H1 (cell line): ENCODE data around the gene GOLGB1. TPM values are rescaled to one million over a fixed set of nuclear protein-coding genes. Genes with fewer than 3 reads are reported as not detected.

Source experiments
- CTCF ChIA-PET: fragments of 300-600 bp; sonication (Branson Sonifier 250); formaldehyde crosslinking; loops from one replicate; lab custom pipeline; 2021; ENCODE audit not compliant: partially characterized antibody; lab: Charles Lee
- POLR2A ChIA-PET: fragments of 300-600 bp; sonication (Branson Sonifier 250); formaldehyde crosslinking; loops from one replicate; lab custom pipeline; 2021; ENCODE audit warnings: inconsistent platforms; ENCODE audit not compliant: partially characterized antibody; lab: Charles Lee
- DNase-seq, 2 experiments: peaks; one replicate each; pipeline versions ENCODE4 v3.0.0 to v3.0.0-alpha.2; 2010 to 2022; ENCODE audit warnings: low spot score in 2 of 2, low read depth in 1 of 2, mixed read lengths in 1 of 2
- FAIRE-seq: peaks from 2 replicates; lab custom pipeline; 2011; peaks lifted over from hg19 to GRCh38; lab: Jason Lieb, UNC
- H2AFZ ChIP-seq: 2 replicates; pipeline ENCODE4 v1.8.1; 2012; ENCODE audit warnings: low read length, inconsistent platforms
- H2AK5ac ChIP-seq: 2 replicates; pipeline ENCODE4 v1.6.1; 2013; ENCODE audit warnings: low read depth, low read length
- H2BK120ac ChIP-seq: replicated peaks from 2 replicates; pipeline ENCODE3; 2013; ENCODE audit warnings: low read depth, low read length, inconsistent platforms
- H2BK12ac ChIP-seq: 2 replicates; pipeline ENCODE4 v1.6.1; 2013; ENCODE audit warnings: low read depth, low read length
- H2BK15ac ChIP-seq: 2 replicates; pipeline ENCODE4 v1.6.1; 2013; ENCODE audit warnings: low read length
- H2BK20ac ChIP-seq: 2 replicates; pipeline ENCODE4 v1.6.1; 2013; ENCODE audit warnings: low read length
- H2BK5ac ChIP-seq: 2 replicates; pipeline ENCODE4 v1.6.1; 2013; ENCODE audit warnings: low read depth, low read length
- H3K14ac ChIP-seq: 2 replicates; pipeline ENCODE4 v1.6.1; 2013; ENCODE audit warnings: inconsistent platforms; ENCODE audit not compliant: insufficient read length
- H3K18ac ChIP-seq: 2 replicates; pipeline ENCODE4 v1.6.1; 2013; ENCODE audit warnings: low read length; ENCODE audit errors: extremely low read depth
- H3K23ac ChIP-seq: 2 replicates; pipeline ENCODE4 v1.6.1; 2013; ENCODE audit warnings: inconsistent platforms; ENCODE audit not compliant: insufficient read length
- H3K23me2 ChIP-seq: 2 replicates; pipeline ENCODE4 v1.6.1; 2013; ENCODE audit warnings: low read depth, low read length
- H3K27ac ChIP-seq: 2 replicates; pipeline ENCODE4 v1.6.1; 2011; ENCODE audit warnings: low read depth, low read length, inconsistent platforms
- H3K27me3 ChIP-seq, 4 experiments: replicated peaks in 1 of 4; 1 replicate in 1 of 4; 2 replicates in 3 of 4; pipeline versions ENCODE4 v1.6.1 to v1.8.1; 2011 to 2013; ENCODE audit warnings: low read length in 3 of 4, mild to moderate bottlenecking in 3 of 4, inconsistent platforms in 2 of 4, mixed read lengths in 2 of 4, moderate library complexity in 1 of 4; ENCODE audit not compliant: control insufficient read depth in 3 of 4, insufficient read depth in 3 of 4; ENCODE audit errors: extremely low read depth in 1 of 4
- H3K36me3 ChIP-seq, 4 experiments: 2 replicates each; pipeline versions ENCODE4 v1.6.1 to v1.8.1; 2011 to 2013; ENCODE audit warnings: mild to moderate bottlenecking in 4 of 4, low read length in 3 of 4, moderate library complexity in 2 of 4, control low read depth in 1 of 4, inconsistent platforms in 1 of 4; ENCODE audit not compliant: insufficient read depth in 4 of 4, control insufficient read depth in 2 of 4
- H3K4ac ChIP-seq: replicated peaks from 2 replicates; pipeline ENCODE3; 2013; ENCODE audit warnings: low read length, low read depth, mixed read lengths, inconsistent platforms; ENCODE audit not compliant: insufficient read length
- H3K4me1 ChIP-seq, 4 experiments: replicated peaks in 1 of 4; 1 replicate in 1 of 4; 2 replicates in 3 of 4; pipeline versions ENCODE4 v1.6.1 to v1.8.1; 2011 to 2013; ENCODE audit warnings: low read length in 3 of 4, inconsistent platforms in 2 of 4, mixed read lengths in 1 of 4; ENCODE audit not compliant: insufficient read depth in 4 of 4, control insufficient read depth in 3 of 4
- H3K4me2 ChIP-seq, 2 experiments: 2 replicates each; pipeline versions ENCODE4 v1.6.1 to v1.8.1; 2011 to 2013; ENCODE audit warnings: low read depth in 2 of 2, low read length in 2 of 2, control low read depth in 1 of 2, inconsistent platforms in 1 of 2, mild to moderate bottlenecking in 1 of 2; ENCODE audit not compliant: insufficient read depth in 1 of 2
- H3K4me3 ChIP-seq, 4 experiments: fragments of 200-600, 300-600 bp in 1 of 4; sonication (generic), shearing (Covaris generic), sonication (Bioruptor Twin) in 1 of 4; 2 replicates each; pipeline versions ENCODE4 v1.5.1 to v1.8.1; 2011 to 2016; ENCODE audit warnings: low read length in 4 of 4, low read depth in 3 of 4, control low read depth in 2 of 4, inconsistent platforms in 2 of 4, mild to moderate bottlenecking in 2 of 4, mixed read lengths in 1 of 4, moderate library complexity in 1 of 4; ENCODE audit not compliant: insufficient read depth in 2 of 4; ENCODE audit errors: extremely low read depth in 1 of 4
- H3K56ac ChIP-seq: replicated peaks from 2 replicates; pipeline ENCODE3; 2013; ENCODE audit warnings: low read depth, mild to moderate bottlenecking, mixed read lengths, low read length, inconsistent platforms; ENCODE audit not compliant: insufficient read length
- H3K79me1 ChIP-seq: 2 replicates; pipeline ENCODE4 v1.6.1; 2013; ENCODE audit warnings: low read depth, low read length, control low read depth
- H3K79me2 ChIP-seq, 2 experiments: 2 replicates each; pipeline versions ENCODE4 v1.6.1 to v1.8.1; 2012 to 2013; ENCODE audit warnings: low read length in 2 of 2, mild to moderate bottlenecking in 2 of 2, inconsistent platforms in 1 of 2; ENCODE audit not compliant: insufficient read depth in 2 of 2, control insufficient read depth in 1 of 2
- H3K9ac ChIP-seq, 4 experiments: replicated peaks in 1 of 4; 1 replicate in 1 of 4; 2 replicates in 3 of 4; pipeline versions ENCODE4 v1.6.1 to v1.8.1; 2011 to 2013; ENCODE audit warnings: low read depth in 3 of 4, low read length in 3 of 4, control low read depth in 2 of 4, mild to moderate bottlenecking in 2 of 4, moderate library complexity in 2 of 4, inconsistent platforms in 1 of 4; ENCODE audit errors: extremely low read depth in 1 of 4
- H3K9me3 ChIP-seq, 2 experiments: 2 replicates each; pipeline versions ENCODE4 v1.6.1 to v1.8.1; 2012 to 2013; ENCODE audit warnings: mild to moderate bottlenecking in 2 of 2, moderate library complexity in 2 of 2, control low read depth in 1 of 2, inconsistent platforms in 1 of 2, low read depth in 1 of 2, low read length in 1 of 2, mixed read lengths in 1 of 2; ENCODE audit not compliant: insufficient read depth in 2 of 2
- H4K20me1 ChIP-seq, 2 experiments: replicated peaks in 1 of 2; 2 replicates each; pipeline versions ENCODE3 to v1.8.1; 2011 to 2013; ENCODE audit warnings: inconsistent platforms in 2 of 2, low read length in 2 of 2, mild to moderate bottlenecking in 1 of 2; ENCODE audit not compliant: insufficient read depth in 2 of 2, control insufficient read depth in 1 of 2
- H4K5ac ChIP-seq: 2 replicates; pipeline ENCODE4 v1.6.1; 2013; ENCODE audit warnings: low read length, low read depth, mixed read lengths, inconsistent platforms; ENCODE audit not compliant: insufficient read length
- H4K8ac ChIP-seq: 2 replicates; pipeline ENCODE4 v1.8.0; 2013; ENCODE audit warnings: mild to moderate bottlenecking, moderate library complexity, low read length, inconsistent platforms; ENCODE audit not compliant: insufficient read depth; ENCODE audit errors: extremely low read depth
- H4K91ac ChIP-seq: replicated peaks from 2 replicates; pipeline ENCODE3; 2013; ENCODE audit warnings: low read length, mixed read lengths, inconsistent platforms; ENCODE audit not compliant: insufficient read length
- BACH1 ChIP-seq: IDR thresholded peaks from 2 replicates; pipeline ENCODE4 v1.6.1; 2012; ENCODE audit warnings: low read length, improper control_type of control experiment
- CBX8 ChIP-seq: fragments of 300-800, 300-1000 bp; sonication (generic); IDR thresholded peaks from 2 replicates; pipeline ENCODE4 v1.7.1; 2016; ENCODE audit warnings: low read depth, low read length, borderline replicate concordance
- CTBP2 ChIP-seq: IDR thresholded peaks from 2 replicates; pipeline ENCODE4 v1.7.0; 2011; ENCODE audit warnings: borderline replicate concordance, mild to moderate bottlenecking, moderate library complexity, mixed read lengths, low read length; ENCODE audit not compliant: insufficient read depth, insufficient read length
- EGR1 ChIP-seq: IDR thresholded peaks from 2 replicates; pipeline ENCODE4 v1.6.1; 2011; ENCODE audit warnings: low read depth, low read length, borderline replicate concordance
- KDM5A ChIP-seq: fragments of 200-600 bp; IDR thresholded peaks from 2 replicates; pipeline ENCODE4 v1.7.1; 2012; ENCODE audit warnings: mild to moderate bottlenecking, low read length, inconsistent platforms, mixed read lengths
- MAFK ChIP-seq: IDR thresholded peaks from 2 replicates; pipeline ENCODE4 v1.6.1; 2012; ENCODE audit warnings: low read depth, mild to moderate bottlenecking, improper control_type of control experiment, low read length
- RBBP5 ChIP-seq: IDR thresholded peaks from 2 replicates; pipeline ENCODE4 v1.7.1; 2012; ENCODE audit warnings: low read depth, mild to moderate bottlenecking, inconsistent platforms, low read length, moderate library complexity, borderline replicate concordance
- TCF12 ChIP-seq: IDR thresholded peaks from 2 replicates; pipeline ENCODE4 v1.6.1; 2011; ENCODE audit warnings: low read depth, mild to moderate bottlenecking, low read length
- polyA plus RNA-seq, 7 experiments: library from polyadenylated mRNA; depleted of rRNA in 3 of 7; stranded (reverse) in 5 of 7; unstranded in 2 of 7; fragments of >200 nt in 5 of 7; fragments of 200-250 nt in 2 of 7; gene quantifications; 1 replicate in 5 of 7; 2 replicates in 1 of 7; 4 replicates in 1 of 7; pipeline versions ENCODE4 v1.2.1 to v1.2.3, GENCODE V29; 2011 to 2013; ENCODE audit warnings: missing spikeins in 2 of 7, mixed read lengths in 2 of 7
- total RNA-seq: library from RNA; stranded (reverse); fragmentation: NEBNext Ultra II Directional; extraction: Animal tissue kit (Norgen Biotek cat#: 25700); gene quantifications from 2 replicates; pipeline ENCODE4 v1.2.1, GENCODE V29; 2021

Gene GOLGB1
- total and polyA plus RNA-seq, 2 of the 8 experiments (the other 6 are each of a cell fraction or from before 2014, with no cell fraction given) = 5.9 to 28.5 TPM

DNA sequence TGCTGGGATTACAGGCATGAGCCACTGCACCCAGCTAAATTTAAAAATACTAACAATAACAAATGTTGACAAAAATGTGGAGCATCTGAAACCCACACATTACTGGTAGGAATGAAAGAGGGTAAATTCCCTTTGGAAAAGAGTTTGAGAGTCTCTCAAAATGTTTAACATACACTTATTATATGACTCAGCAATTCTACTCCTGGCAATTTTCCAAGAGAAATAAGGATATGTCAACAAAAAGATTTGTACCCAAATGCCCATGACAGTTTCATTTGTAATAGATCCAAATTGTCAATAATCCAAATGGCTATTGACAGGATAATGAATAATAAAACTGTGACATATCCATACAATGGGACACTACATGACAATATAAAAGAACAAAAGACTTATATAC is 97.9 kb downstream of the GOLGB1 start:
- no peak overlapping the region for H3K56ac ChIP-seq
- H3K27me3 ChIP-seq = no peaks in the 10 kb centered on the region
- DNase-seq = no peak
- no peaks in the 10 kb centered on the region for H3K79me2 ChIP-seq
- H2BK12ac ChIP-seq = no peak overlapping the region
- TF ChIP-seq MAFK (peak; percentile 54; the same call in 1 of the 2 replicates), RBBP5 (no peak), BACH1 (peak; percentile 61; the same call in 1 of the 2 replicates), EGR1 (no peak), KDM5A (no peak), CBX8 (no peak), CTBP2 (no peak), TCF12 (no peak)
- no peak overlapping the region for H3K23ac ChIP-seq
- H4K20me1 ChIP-seq = no peaks in the 10 kb centered on the region
- H3K14ac ChIP-seq = no peak overlapping the region
- no peaks in the 10 kb centered on the region for H3K9me3 ChIP-seq
- no peak overlapping the region for H3K4me2 ChIP-seq
- no peak for FAIRE-seq
- CTCF ChIA-PET = interaction anchor here (1.2 kb wide), 1 partner anchor 105 kb away, joined by 4 read pairs; no protein-coding TSS in a partner anchor
- no peak overlapping the region for H2BK20ac ChIP-seq
- H3K4ac ChIP-seq = no peak overlapping the region
- H3K79me1 ChIP-seq = no peaks in the 10 kb centered on the region
- H3K18ac ChIP-seq = no peak overlapping the region
- no peak overlapping the region for H4K8ac ChIP-seq
- H4K91ac ChIP-seq = no peak overlapping the region
- no peak overlapping the region for H3K9ac ChIP-seq
- H2AFZ ChIP-seq = no peak overlapping the region
- no peak overlapping the region for H3K27ac ChIP-seq
- H2BK15ac ChIP-seq = no peak overlapping the region
- no peak overlapping the region for H2AK5ac ChIP-seq
- H2BK5ac ChIP-seq = no peak overlapping the region
- H4K5ac ChIP-seq = no peak overlapping the region
- no peak overlapping the region for H2BK120ac ChIP-seq
- POLR2A ChIA-PET = interaction anchor here (1.3 kb wide), 1 partner anchor 9 kb away, joined by 4 read pairs; the partner anchor contains the start of gene HCLS1
- H3K23me2 ChIP-seq = no peaks in the 10 kb centered on the region
- no peaks in the 10 kb centered on the region for H3K36me3 ChIP-seq
- H3K4me3 ChIP-seq = no peak overlapping the region
- no peaks in the 10 kb centered on the region for H3K4me1 ChIP-seq
